ENCODE results near the gene SLIT1.

The SLIT1 gene

DNA sequence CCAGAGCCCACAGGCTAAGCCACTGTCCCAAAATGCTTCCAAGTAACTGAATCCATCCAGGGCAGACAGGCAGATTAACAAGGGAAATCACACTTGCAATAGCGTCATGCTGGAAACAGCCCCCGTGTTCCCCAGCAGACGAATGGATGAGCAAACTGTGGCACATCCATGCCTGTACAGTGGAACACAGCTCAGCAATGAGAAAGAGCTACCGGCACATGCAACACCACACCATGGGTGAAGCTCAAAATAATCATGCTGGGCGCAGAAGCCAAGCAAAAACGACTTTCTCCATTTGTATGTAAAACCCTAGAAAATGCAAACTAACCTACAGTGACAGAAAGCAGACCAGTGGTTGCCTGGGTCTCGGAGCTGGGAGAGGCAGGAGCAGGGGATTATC lies 153.1 kb downstream of the SLIT1 start:
- TF ChIP-seq, protein P1, sequence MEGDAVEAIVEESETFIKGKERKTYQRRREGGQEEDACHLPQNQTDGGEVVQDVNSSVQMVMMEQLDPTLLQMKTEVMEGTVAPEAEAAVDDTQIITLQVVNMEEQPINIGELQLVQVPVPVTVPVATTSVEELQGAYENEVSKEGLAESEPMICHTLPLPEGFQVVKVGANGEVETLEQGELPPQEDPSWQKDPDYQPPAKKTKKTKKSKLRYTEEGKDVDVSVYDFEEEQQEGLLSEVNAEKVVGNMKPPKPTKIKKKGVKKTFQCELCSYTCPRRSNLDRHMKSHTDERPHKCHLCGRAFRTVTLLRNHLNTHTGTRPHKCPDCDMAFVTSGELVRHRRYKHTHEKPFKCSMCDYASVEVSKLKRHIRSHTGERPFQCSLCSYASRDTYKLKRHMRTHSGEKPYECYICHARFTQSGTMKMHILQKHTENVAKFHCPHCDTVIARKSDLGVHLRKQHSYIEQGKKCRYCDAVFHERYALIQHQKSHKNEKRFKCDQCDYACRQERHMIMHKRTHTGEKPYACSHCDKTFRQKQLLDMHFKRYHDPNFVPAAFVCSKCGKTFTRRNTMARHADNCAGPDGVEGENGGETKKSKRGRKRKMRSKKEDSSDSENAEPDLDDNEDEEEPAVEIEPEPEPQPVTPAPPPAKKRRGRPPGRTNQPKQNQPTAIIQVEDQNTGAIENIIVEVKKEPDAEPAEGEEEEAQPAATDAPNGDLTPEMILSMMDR (IDR thresholded peaks at IDR 0.05; ENCODE audit: control insufficient read depth, insufficient read depth, low read depth, low read length, missing control alignments) = no peak
- DNase-seq (ENCODE audit: low read depth) = no peak
- no peak overlapping the region for H3K4me3 ChIP-seq (ENCODE audit: control insufficient read depth, low read depth, low read length)

DNA sequence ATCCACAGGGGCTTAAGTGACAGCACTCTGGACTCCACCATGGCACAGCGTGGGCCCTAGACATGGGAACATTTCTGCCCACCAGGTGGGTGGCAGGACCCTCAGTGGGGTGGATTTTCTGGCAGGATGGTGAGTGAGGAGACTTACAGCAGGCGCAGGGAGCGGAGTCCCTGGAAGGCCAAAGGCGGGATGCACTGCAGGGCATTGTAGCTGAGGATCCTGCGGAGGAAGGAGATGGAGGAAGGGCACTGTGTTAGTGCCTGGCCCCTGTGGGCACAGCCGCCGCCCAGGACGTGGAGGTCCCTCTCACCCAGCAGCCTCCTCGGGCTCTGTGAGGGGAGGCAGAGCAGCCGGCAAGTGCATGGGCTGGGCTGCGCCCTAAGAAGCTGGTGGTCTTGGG lies 154.3 kb downstream of the SLIT1 start:
- DNase-seq (ENCODE audit: low read depth) = no peak
- TF ChIP-seq, protein P1 (IDR thresholded peaks at IDR 0.05; ENCODE audit: control insufficient read depth, insufficient read depth, low read depth, low read length, missing control alignments) = no peak
- H3K4me3 ChIP-seq (ENCODE audit: control insufficient read depth, low read depth, low read length) = no peak overlapping the region

DNA sequence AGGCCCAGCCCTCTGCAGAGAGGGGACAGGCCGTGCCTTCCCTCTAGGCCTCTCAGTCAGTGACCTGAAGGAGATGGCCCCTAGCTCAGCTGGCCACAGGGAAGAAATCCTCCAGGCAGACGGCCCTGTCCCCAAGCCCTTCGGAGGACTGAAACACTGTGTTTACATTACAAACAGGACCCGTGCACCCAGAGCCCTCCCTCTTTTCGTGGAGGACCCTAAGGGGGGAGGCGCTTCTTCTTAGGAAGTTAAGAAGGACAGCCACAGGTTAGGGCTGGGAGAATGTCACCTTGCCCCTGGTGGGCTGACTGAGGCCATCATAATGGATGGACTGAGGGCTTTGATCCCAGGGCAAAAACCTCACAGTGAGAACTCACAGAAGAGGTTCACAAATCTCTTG lies 154.9 kb downstream of the SLIT1 start:
- no peak overlapping the region for H3K4me3 ChIP-seq (ENCODE audit: control insufficient read depth, low read depth, low read length)
- TF ChIP-seq, protein P1 (IDR thresholded peaks at IDR 0.05; ENCODE audit: control insufficient read depth, insufficient read depth, low read depth, low read length, missing control alignments) = no peak
- DNase-seq (ENCODE audit: low read depth) = no peak

DNA sequence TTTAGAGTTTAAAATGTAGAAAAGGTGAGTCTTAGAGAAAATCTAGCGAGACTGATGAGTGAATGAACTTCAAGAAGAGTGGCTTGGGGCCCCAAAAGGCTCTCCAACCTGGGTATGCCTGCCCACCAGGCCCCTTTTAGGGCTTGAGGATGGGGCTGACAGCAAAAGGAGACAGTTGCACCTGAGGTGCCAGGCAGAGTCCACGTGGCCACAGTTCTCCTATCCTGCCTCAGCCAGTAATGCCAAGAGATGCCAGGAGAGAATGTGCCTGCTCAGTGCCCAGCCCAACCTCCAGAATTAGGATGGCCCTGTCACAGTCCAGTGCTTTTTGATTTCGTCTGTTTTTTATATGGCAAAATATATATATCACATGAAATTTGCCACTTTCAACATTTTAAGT lies 156.5 kb downstream of the SLIT1 start:
- H3K4me3 ChIP-seq (ENCODE audit: control insufficient read depth, low read depth, low read length) = no peak overlapping the region
- DNase-seq (ENCODE audit: low read depth) = no peak
- TF ChIP-seq, protein P1 (IDR thresholded peaks at IDR 0.05; ENCODE audit: control insufficient read depth, insufficient read depth, low read depth, low read length, missing control alignments) = no peak

DNA sequence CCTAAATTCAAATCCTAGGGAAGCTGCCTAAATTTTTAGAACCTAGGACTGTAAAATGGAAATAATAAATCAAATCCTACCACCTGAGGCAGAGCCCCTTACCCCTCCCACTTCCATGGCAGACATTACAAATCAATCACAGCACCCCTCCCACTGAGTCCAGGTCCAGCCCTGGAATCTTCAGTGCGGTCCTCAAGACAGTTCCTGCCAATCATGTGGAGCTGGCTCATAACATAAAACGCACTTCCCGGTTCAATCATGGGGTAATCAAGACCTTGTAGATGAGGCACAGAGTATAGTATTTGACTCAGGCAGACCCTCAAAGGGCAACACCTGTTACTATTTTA lies 157.0 kb downstream of the SLIT1 start:
- no peak for DNase-seq (ENCODE audit: low read depth)
- TF ChIP-seq, protein P1 (IDR thresholded peaks at IDR 0.05; ENCODE audit: control insufficient read depth, insufficient read depth, low read depth, low read length, missing control alignments) = no peak
- H3K4me3 ChIP-seq (ENCODE audit: control insufficient read depth, low read depth, low read length) = no peak overlapping the region

DNA sequence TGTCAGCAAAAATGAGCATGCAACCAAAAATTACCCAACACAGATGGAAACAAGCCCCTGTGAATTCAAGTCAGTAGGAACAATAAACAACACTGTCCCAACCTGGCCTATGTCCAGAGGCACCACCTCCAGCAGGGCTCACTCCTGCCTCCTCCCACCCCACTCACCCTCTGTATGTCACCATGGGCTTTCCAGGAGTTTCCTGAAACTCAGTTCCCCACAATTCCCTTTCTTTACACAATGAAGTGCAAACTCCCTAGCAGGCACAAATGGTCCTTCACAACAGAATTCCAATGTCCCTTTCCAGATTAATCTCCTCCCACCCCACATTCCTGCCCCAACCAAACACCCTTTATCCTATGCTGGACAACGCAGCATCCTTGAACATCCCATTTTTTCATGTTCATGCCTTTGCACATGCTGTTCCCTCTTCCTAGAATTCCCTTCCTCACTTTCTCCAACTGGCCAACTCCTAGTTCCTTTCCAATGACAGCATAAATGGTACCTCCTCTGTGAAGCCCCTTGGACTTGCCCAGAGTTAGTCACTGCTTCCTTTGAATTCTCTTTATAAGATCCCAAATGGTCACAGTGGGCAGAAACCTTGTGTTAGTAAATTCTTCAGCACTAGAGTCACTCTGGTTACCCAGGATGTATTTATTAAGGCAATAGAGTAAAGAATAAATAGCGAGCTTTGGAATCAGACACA lies 157.5 kb downstream of the SLIT1 start:
- DNase-seq (ENCODE audit: low read depth) = peak; percentile 46
- no peak overlapping the region for H3K4me3 ChIP-seq (ENCODE audit: control insufficient read depth, low read depth, low read length)
- TF ChIP-seq, protein P1 (IDR thresholded peaks at IDR 0.05; ENCODE audit: control insufficient read depth, insufficient read depth, low read depth, low read length, missing control alignments) = no peak
